CD4-positive, alpha-beta T cell treated with Interferon gamma for 1 hour (primary cell): ENCODE results near the gene OLFM3.

ENCODE experiments used
- DNase-seq: peaks from one replicate; pipeline ENCODE4 v3.0.0-alpha.2; 2020

OLFM3 gene

GRCh38 chr1:101996825-101997465 lies at the start of gene OLFM3:
Gene OLFM3, minus strand, starts transcription at chr1:101996926.
- DNase-seq = no peak

- DNase-seq = no peak
These were observed 49.0 kb upstream of the OLFM3 start for GRCh38 chr1:102045752-102046151.

- no peak for DNase-seq
These were observed 35.8 kb upstream of the OLFM3 start for GRCh38 chr1:102032534-102032933.

- no peak for DNase-seq
These were observed 22.8 kb upstream of the OLFM3 start for GRCh38 chr1:102019530-102019929.

GRCh38 chr1:102015728-102016127 lies 19.0 kb upstream of the OLFM3 start:
- DNase-seq = no peak

- DNase-seq = no peak
These were observed 5.3 kb upstream of the OLFM3 start for GRCh38 chr1:102002057-102002456.

GRCh38 chr1:101995984-101996745 lies 561 bp downstream of the OLFM3 start:
- DNase-seq = no peak

GRCh38 chr1:101993710-101994109 lies 3.0 kb downstream of the OLFM3 start:
- DNase-seq = no peak

GRCh38 chr1:101992821-101993575 lies 3.7 kb downstream of the OLFM3 start:
- DNase-seq = no peak

- DNase-seq = no peak
These were observed 15.8 kb downstream of the OLFM3 start for GRCh38 chr1:101980974-101981373.

- no peak for DNase-seq
These were observed 19.5 kb downstream of the OLFM3 start for GRCh38 chr1:101977266-101977665.

GRCh38 chr1:101976161-101976560 lies 20.6 kb downstream of the OLFM3 start:
- DNase-seq = no peak

- no peak for DNase-seq
These were observed 21.4 kb downstream of the OLFM3 start for GRCh38 chr1:101975371-101975770.

- DNase-seq = no peak
These were observed 22.0 kb downstream of the OLFM3 start for GRCh38 chr1:101974599-101975274.

- DNase-seq = no peak
These were observed 25.4 kb downstream of the OLFM3 start for GRCh38 chr1:101971304-101971703.

- DNase-seq = no peak
These were observed 28.9 kb downstream of the OLFM3 start for GRCh38 chr1:101967871-101968270.

- no peak for DNase-seq
These were observed 31.4 kb downstream of the OLFM3 start for GRCh38 chr1:101965341-101965740.

- DNase-seq = no peak
These were observed 32.0 kb downstream of the OLFM3 start for GRCh38 chr1:101964708-101965107.

GRCh38 chr1:101960142-101960541 lies 36.6 kb downstream of the OLFM3 start:
- DNase-seq = no peak

GRCh38 chr1:101959456-101959855 lies 37.3 kb downstream of the OLFM3 start:
- DNase-seq = no peak

GRCh38 chr1:101957771-101958170 lies 39.0 kb downstream of the OLFM3 start:
- DNase-seq = no peak

GRCh38 chr1:101953623-101954022 lies 43.1 kb downstream of the OLFM3 start:
- no peak for DNase-seq

GRCh38 chr1:101945884-101946283 lies 50.8 kb downstream of the OLFM3 start:
- DNase-seq = no peak
